Measurements from ENCODE around the gene PTPRG.

- TF ChIP-seq, protein P1, sequence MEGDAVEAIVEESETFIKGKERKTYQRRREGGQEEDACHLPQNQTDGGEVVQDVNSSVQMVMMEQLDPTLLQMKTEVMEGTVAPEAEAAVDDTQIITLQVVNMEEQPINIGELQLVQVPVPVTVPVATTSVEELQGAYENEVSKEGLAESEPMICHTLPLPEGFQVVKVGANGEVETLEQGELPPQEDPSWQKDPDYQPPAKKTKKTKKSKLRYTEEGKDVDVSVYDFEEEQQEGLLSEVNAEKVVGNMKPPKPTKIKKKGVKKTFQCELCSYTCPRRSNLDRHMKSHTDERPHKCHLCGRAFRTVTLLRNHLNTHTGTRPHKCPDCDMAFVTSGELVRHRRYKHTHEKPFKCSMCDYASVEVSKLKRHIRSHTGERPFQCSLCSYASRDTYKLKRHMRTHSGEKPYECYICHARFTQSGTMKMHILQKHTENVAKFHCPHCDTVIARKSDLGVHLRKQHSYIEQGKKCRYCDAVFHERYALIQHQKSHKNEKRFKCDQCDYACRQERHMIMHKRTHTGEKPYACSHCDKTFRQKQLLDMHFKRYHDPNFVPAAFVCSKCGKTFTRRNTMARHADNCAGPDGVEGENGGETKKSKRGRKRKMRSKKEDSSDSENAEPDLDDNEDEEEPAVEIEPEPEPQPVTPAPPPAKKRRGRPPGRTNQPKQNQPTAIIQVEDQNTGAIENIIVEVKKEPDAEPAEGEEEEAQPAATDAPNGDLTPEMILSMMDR (IDR thresholded peaks at IDR 0.05): no peak
- no peak for TF ChIP-seq POLR2A (IDR thresholded peaks at IDR 0.05)
Measured at GRCh38 chr3:61547625-61548024, 13.7 kb upstream of the PTPRG start.
